Measurements from ENCODE around the gene COA6.

Gene COA6

GRCh38 chr1:234413990-234414389, 40.7 kb downstream of the COA6 start:
- no peak for DNase-seq

DNA sequence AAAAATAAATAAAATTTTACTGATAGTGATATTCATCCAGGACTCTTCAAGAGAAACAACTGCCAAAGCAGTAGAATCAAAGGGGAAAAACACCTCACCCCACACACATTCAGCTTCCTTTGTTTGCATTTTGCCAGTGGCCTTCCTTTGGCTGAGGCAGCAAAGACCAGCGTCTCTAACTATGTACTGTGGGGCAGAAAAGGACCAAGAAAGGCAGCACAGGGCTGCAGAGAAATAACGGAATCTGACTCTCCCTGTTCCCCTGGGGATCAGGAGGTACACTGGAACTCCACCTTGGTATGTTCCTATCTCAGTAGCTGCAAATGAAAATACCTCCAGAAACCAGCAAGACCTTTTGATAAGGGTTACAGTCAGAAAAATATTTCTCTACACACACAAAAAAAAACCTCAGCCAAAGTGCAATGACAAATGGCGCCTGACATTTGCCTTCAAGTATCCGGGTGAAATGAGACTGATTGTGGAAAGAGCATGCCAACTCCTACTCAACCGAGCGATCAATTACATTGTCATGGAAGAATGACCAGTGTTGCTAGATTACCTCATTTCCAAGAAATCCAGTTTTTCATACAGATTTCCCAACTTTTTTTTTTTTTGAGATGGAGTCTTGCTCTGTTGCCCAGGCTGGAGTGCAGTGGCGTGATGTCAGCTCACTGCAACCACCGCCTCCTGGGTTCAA, 54.8 kb downstream of the COA6 start:
- DNase-seq, result no peak

GRCh38 chr1:234429434-234429806, 56.2 kb downstream of the COA6 start:
- DNase-seq, result no peak

DNA sequence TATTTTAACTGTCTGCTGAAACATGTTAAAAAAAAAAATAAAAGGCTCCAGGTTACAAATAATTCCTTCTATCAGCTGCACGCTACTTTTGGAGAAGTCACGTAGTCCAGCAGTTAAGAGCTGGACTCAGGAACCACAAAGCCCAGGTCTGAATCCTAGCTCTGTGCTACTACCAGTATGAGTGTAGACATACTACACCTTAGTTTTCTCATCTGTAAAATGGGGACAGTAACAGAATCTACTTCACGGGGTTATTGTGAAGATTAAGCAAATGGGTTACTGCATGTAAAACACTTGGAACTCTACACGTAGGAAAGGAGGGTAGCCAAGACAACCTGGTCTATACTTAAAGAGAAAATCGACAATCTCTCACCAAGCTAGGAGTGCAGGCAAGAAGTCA, 57.4 kb downstream of the COA6 start:
- no peak for DNase-seq

GRCh38 chr1:234431255-234431654, 58.0 kb downstream of the COA6 start:
- DNase-seq, result no peak

DNA sequence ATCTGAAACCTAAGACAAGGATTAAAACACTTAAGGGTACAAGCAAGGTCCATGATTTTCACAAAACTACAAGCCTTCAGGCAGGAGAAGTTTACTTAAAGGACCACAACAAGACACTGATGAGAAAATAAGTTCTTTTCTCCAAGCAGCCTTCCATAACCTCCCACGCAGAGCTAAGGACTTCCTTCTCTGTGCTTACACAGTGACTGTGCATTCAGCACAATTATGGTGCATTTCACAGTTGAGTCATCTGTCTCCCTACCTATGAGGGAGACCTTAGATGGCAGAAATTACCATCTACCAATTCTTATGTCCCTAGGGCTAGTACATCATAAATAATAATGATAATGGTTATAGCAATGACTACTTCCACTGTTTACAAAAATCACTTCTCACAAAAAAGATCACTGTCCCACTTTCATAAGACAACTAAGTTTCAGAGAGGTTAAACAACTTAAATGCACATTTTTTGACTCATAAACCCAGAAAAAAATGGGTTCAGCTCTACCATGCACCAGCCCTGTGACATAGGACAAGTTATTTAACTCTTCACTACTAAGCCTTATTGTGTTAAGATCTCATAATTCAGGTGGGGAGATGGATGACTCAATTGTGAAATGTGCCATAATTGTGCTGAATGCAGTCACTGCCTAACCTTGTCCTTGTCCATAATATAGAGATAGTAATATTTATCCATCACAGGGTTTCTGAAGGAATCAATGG, 60.5 kb downstream of the COA6 start:
- no peak for DNase-seq
